ENCODE measurements around the gene DCAF8. TPM values are rescaled to one million over a fixed set of nuclear protein-coding genes. Genes with fewer than 3 reads are reported as not detected.

The DCAF8 gene
- total RNA-seq, 1 experiment from 2014 or later: 98.1 TPM

GRCh38 chr1:160261556-160261892, 825 bp downstream of the DCAF8 start:
- Histone ChIP-seq H3K9me3 (ENCODE audit: control insufficient read depth in 1 of 2, insufficient read depth in 1 of 2, low read depth in 1 of 2, low read length in 2 of 2) (no peaks in the 10 kb centered on the region), H3K9ac (ENCODE audit: low read length) (peak overlapping the region; percentile 96), H3K27me3 (ENCODE audit: insufficient read depth, low read length) (no peaks in the 10 kb centered on the region), H3K9me2 (ENCODE audit: insufficient read depth) (no peaks in the 10 kb centered on the region), H3K79me2 (ENCODE audit: insufficient read depth, low read length) (peaks cover 56% of the 10 kb centered on the region), H2AFZ (ENCODE audit: low read depth, low read length, poor library complexity, severe bottlenecking) (no peak overlapping the region), H3K36me3 (ENCODE audit: control insufficient read depth in 1 of 2, insufficient read depth in 2 of 2, low read length in 2 of 2) (0 out of 4 replicates have a peak, but pooled peaks cover 0 to 5% of the 10 kb centered on the region in 2 experiments), H3K4me2 (ENCODE audit: low read length) (peak overlapping the region; percentile 80), H4K20me1 (ENCODE audit: insufficient read depth) (no peaks in the 10 kb centered on the region; the same call in 1 of the 2 replicates), H3K4me3 (replicated peaks in 1 of 2; ENCODE audit: low read depth in 1 of 2, low read length in 2 of 2) (peak overlapping the region; percentile 97 to 98), H3K4me1 (ENCODE audit: control insufficient read depth in 1 of 2, insufficient read depth in 2 of 2, low read length in 2 of 2) (peaks cover 28 to 36% of the 10 kb centered on the region in 2 experiments), H3K27ac (ENCODE audit: low read depth, low read length) (peak overlapping the region; percentile 73)
- TF ChIP-seq POLR2A (IDR thresholded peaks at IDR 0.05; ENCODE audit: borderline replicate concordance, extremely low read depth, insufficient read depth, insufficient read length) (peak; percentile 37), MAX (IDR thresholded peaks at IDR 0.05) (no peak)
- RAD21 ChIA-PET (ENCODE audit: low non-redundant PET in 1 of 2, low total read pairs in 2 of 2, uncharacterized antibody in 2 of 2, unreplicated experiment in 2 of 2): no interaction called here
- CTCF ChIA-PET: interaction anchor here (1.0 to 3.8 kb wide), 2 partner anchors 10 to 68 kb away, joined by 4 to 39 read pairs; no protein-coding TSS in a partner anchor
- ATAC-seq (peak; percentile 24; the same call in 1 of the 2 replicates), DNase-seq (ENCODE audit: low read depth, low spot score) (no peak)
- POLR2A ChIA-PET: interaction anchor here (0.7 to 1.1 kb wide), 2 partner anchors 9 to 33 kb away, joined by 3 read pairs; no protein-coding TSS in a partner anchor
- intact Hi-C loops (cut with micrococcal nuclease): no loop called here
- no TSS peak for BruUV-seq (replicated peaks)

GRCh38 chr1:160260406-160261382, 1.7 kb downstream of the DCAF8 start:
- H3K36me3 ChIP-seq (ENCODE audit: control insufficient read depth in 1 of 2, insufficient read depth in 2 of 2, low read length in 2 of 2): 0 out of 4 replicates have a peak, but pooled peaks cover 0 to 5% of the 10 kb centered on the region in 2 experiments
- peak overlapping the region; percentile 96 for H3K9ac ChIP-seq (ENCODE audit: low read length)
- CTCF ChIA-PET: interaction anchor here (3.8 kb wide), 1 partner anchor 9 kb away, joined by 39 read pairs; no protein-coding TSS in a partner anchor
- H3K4me2 ChIP-seq (ENCODE audit: low read length): peak overlapping the region; percentile 80
- DNase-seq (ENCODE audit: low read depth, low spot score): no peak
- no peaks in the 10 kb centered on the region; the same call in 1 of the 2 replicates for H4K20me1 ChIP-seq (ENCODE audit: insufficient read depth)
- H3K9me2 ChIP-seq (ENCODE audit: insufficient read depth): no peaks in the 10 kb centered on the region
- H3K4me1 ChIP-seq (ENCODE audit: control insufficient read depth in 1 of 2, insufficient read depth in 2 of 2, low read length in 2 of 2): peaks cover 35 to 37% of the 10 kb centered on the region in 2 experiments
- RAD21 ChIA-PET (ENCODE audit: low non-redundant PET in 1 of 2, low total read pairs in 2 of 2, uncharacterized antibody in 2 of 2, unreplicated experiment in 2 of 2): interaction anchor here in 1 of 2 experiments (1.1 kb wide), 1 partner anchor 67 kb away, joined by 3 read pairs; no protein-coding TSS in a partner anchor
- no peak overlapping the region for H2AFZ ChIP-seq (ENCODE audit: low read depth, low read length, poor library complexity, severe bottlenecking)
- TF ChIP-seq RAD21 (IDR thresholded peaks at IDR 0.05; ENCODE audit: low read depth): no peak
- TF ChIP-seq ZBTB33 (IDR thresholded peaks at IDR 0.05; ENCODE audit: extremely low read depth, insufficient replicate concordance, low read length): no peak
- TF ChIP-seq SRF (IDR thresholded peaks at IDR 0.05; ENCODE audit: low read depth): no peak
- TF ChIP-seq CEBPB (IDR thresholded peaks at IDR 0.05; ENCODE audit: low read depth): no peak
- no peak for TF ChIP-seq FOSL1 (IDR thresholded peaks at IDR 0.05; ENCODE audit: low read depth)
- POLR2A ChIA-PET: interaction anchor here (0.7 to 1.1 kb wide), 2 partner anchors 8 to 32 kb away, joined by 3 read pairs; no protein-coding TSS in a partner anchor
- peak overlapping the region; percentile 97 to 98 for H3K4me3 ChIP-seq (replicated peaks in 1 of 2; ENCODE audit: low read depth in 1 of 2, low read length in 2 of 2)
- no peaks in the 10 kb centered on the region for H3K27me3 ChIP-seq (ENCODE audit: insufficient read depth, low read length)
- no peak for ATAC-seq
- peaks cover 64% of the 10 kb centered on the region for H3K79me2 ChIP-seq (ENCODE audit: insufficient read depth, low read length)
- peak overlapping the region; percentile 73; the same call in 1 of the 2 replicates for H3K27ac ChIP-seq (ENCODE audit: low read depth, low read length)
- intact Hi-C loops (cut with micrococcal nuclease): no loop called here
- BruUV-seq (replicated peaks): no TSS peak
- H3K9me3 ChIP-seq (ENCODE audit: control insufficient read depth in 1 of 2, insufficient read depth in 1 of 2, low read depth in 1 of 2, low read length in 2 of 2): no peaks in the 10 kb centered on the region
